Germinal center (tissue), 1 donor: ENCODE measurements around the gene CNIH1.
A peak's percentile ranks its signal among the peaks of the same experiment; 100 is the strongest.
"Not testable (repeated sequence)": the region's sequence is repeated elsewhere in the genome, so short reads cannot be mapped to it uniquely, and the experiment has no call there.

ENCODE experiments used
- DNase-seq: peaks from one replicate; pipeline ENCODE4 v3.0.0; 2012; ENCODE audit warnings: mixed read lengths, low spot score

CNIH1 gene

DNA sequence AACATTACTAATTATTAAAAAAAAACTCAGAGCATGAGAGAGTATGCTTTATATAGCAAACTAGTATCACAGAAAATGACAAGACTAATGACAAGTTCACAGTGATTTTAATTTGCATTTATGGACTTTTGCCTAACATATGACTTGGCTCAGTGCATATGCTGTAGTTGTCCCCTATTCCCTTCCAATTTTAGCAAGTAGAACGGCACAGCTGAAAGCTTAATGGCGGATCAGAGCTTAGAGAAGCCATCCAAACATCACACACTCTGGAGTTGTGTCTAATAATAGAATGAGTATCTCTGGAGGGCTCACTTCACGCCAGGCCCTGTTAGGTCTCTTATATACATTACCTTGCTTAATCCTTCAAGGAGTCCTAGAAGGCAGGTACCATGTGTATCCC, 13.3 kb downstream of the CNIH1 start:
- no peak for DNase-seq

DNA sequence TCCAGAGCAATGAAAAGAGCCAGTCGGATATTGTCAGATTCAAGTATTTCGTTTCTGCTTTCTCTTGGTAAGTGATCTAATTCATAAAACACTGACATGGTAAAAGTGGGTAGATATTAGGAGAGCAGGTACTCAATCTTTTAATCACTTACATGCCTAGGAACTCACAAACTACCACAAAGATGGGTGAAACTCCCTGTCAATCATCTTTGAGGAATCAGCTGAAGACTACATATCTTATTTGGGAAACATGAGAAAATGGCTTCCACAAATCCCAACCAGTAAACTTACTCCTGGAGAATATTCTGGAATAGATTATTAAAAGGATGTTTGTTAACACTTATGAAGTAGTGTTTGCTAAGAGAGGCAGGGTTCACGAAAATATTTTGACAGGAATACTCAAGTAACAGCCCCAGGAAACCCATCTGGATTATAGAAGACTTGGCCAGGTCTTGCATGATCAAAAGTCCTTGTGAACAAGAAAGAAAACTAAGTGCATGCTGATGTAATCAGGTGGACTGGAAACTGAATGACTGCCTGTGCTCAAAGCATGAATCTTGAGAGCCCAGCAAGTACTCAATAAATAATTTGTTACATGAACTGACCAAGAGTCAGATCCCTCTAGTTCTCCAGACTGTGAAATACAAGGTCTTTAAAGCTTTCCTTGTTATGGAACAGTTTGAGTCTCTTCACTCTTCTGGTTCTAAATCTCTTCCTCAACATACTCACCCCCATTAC, 15.5 kb downstream of the CNIH1 start:
- no peak for DNase-seq

DNA sequence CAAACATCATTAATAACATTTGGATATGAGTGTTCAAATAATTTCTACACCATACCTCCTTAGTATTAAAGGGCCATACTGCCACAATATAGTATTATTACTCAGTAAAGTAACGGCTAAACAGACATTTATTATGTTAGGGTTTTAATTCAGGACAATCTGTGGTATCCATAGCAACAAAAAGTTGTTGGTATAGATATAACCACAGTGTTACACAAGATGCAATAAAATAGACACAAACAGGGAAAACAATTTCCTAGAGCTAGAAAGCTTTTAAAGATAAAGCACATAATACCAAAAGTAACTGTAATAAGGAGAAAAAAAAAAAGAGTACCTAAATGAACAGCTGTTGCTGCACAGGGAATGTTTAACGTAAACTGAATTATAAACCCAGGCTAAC, 16.1 kb downstream of the CNIH1 start:
- no peak for DNase-seq

- no peak for DNase-seq
These were observed 16.7 kb downstream of the CNIH1 start for GRCh38 chr14:54424479-54424901.

GRCh38 chr14:54423991-54424390, 17.2 kb downstream of the CNIH1 start:
- no peak for DNase-seq

GRCh38 chr14:54420478-54421142, 20.6 kb downstream of the CNIH1 start:
- DNase-seq = no peak

GRCh38 chr14:54411371-54411770, 29.8 kb downstream of the CNIH1 start:
- no peak for DNase-seq

GRCh38 chr14:54410215-54410614, 31.0 kb downstream of the CNIH1 start:
- DNase-seq = no peak

DNA sequence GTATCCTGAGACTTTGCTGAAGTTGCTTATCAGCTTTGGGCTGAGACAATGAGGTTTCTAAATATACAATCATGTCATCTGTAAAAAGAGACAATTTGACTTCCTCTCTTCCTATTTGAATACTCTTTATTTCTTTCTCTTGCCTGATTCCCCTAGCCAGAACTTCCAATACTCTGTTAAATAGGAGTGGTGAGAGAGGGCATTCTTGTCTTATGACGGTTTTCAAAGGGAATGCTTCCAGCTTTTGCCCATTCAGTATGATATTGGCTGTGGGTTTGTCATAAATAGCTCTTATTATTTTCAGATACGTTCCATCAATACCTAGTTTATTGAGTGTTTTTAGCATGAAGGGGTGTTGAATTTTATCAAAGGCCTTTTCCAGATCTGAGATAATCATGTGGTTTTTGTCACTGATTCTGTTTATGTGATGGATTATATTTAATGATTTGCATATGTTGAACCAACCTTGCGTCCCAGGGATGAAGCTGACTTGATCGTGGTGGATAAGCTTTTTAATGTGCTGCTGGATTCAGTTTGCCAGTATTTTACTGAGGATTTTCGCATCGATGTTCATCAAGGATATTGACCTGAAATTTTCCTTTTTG, 37.7 kb downstream of the CNIH1 start:
- not testable (repeated sequence) for DNase-seq

DNA sequence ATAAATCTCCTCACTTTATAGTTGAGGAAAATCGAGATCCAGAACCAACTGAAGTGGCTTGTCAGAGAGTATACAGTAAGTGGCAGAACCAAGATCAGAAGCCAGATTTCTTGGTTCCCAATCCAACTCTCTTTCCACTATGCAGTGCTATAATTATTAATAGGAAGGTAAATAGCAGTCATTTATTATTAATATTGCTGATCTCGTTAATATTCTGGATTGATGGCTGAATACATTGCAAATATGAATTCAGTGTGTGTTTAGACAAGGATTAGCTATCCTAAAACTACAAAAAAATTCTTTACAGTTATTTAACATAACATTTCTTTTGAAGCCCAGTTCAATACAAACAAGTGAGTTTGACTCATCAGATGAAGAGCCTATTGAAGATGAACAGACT, 41.6 kb downstream of the CNIH1 start:
- DNase-seq = no peak

- DNase-seq = peak; percentile 98
These were observed 44.5 kb downstream of the CNIH1 start, which contains the start of gene CDKN3 for GRCh38 chr14:54396493-54397335. Gene CDKN3, plus strand, starts transcription at chr14:54397007. Its CDS starts 62 bp downstream, at chr14:54397069.

GRCh38 chr14:54396183-54396492, 45.0 kb downstream of the CNIH1 start:
- no peak for DNase-seq

- DNase-seq = no peak
These were observed 45.5 kb downstream of the CNIH1 start for GRCh38 chr14:54395716-54396115.

- DNase-seq = no peak
These were observed 45.9 kb downstream of the CNIH1 start for GRCh38 chr14:54395284-54395683.

- no peak for DNase-seq
These were observed 46.6 kb downstream of the CNIH1 start for GRCh38 chr14:54394596-54394995.

DNA sequence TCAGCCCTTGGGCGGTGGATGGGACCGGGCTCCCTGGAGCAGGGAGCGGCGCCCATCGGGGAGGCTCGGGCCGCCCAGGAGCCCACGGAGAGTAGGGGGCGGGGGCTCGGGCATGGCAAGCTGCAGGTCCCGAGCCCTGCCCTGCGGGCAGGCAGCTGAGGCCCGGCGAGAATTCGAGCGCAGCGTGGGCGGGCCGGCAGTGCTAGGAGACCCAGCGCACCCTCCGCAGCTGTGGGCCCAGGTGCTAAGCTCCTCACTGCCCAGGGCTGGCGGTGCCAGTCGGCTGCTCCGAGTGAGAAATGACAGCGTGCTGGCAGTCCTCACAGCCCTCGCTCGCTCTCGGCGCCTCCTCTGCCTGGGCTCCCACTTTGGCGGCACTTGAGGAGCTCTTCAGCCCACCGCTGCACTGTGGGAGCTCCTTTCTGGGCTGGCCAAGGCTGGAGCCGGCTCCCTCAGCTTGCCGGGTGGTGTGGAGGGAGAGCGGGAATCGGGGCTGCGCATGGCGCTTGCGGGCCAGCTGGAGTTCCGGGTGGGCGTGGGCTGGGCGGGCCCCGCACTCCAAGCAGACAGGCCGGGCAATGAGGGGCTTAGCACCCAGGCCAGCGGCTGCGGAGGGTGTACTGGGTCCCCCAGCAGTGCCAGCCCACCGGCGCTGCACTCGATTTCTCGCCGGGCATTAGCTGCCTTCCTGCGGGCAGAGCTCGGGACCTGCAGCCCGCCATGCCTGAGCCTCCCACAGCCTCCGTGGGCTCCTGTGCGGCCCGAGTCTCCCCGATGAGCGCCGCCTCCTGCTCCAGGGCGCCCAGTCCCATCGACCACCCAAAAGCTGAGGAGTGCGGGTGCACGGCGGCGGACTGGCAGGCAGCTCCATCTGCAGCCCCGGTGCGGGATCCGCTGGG, 47.9 kb downstream of the CNIH1 start:
- not testable (repeated sequence) for DNase-seq

GRCh38 chr14:54392131-54392859, 48.9 kb downstream of the CNIH1 start:
- DNase-seq = no peak

GRCh38 chr14:54387328-54387727, 53.8 kb downstream of the CNIH1 start:
- DNase-seq = no peak

DNA sequence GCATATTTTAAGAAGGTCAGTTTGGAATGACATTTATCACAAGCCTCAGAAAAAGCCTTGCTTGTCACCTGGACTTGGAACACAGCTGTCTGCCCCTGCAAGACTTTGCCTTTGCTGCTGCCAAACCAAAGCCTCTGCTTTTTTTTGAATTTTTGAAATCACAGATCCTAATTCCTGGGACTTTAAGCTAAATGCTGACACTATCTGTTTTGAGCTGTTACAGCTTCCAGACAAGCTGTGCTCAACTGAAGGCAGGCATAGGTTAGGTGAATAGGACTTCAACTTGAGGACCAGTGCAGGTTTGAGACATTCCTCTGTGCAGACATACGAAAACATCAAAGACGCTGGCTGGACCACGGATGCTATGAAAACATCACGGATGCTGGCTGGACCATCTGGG, 55.6 kb downstream of the CNIH1 start:
- no peak for DNase-seq

DNA sequence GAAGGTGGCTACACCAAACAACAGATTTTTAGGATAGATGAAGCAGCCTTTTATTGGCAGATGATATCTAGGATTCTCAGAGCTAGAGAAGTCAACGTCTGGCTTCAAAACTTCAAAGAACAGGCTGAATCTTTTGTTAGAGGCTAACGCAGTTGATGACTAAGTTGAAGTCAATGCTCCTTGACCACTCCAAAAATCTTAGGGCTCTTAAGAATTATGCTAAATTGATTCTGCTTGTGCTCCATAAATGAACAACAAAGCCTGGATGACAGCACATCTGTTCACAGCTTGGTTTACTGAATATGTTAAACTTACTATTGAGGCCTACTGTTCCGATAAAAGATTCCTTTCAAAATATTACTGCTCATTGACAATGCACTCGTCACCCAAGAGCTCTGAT, 57.3 kb downstream of the CNIH1 start:
- no peak for DNase-seq

DNA sequence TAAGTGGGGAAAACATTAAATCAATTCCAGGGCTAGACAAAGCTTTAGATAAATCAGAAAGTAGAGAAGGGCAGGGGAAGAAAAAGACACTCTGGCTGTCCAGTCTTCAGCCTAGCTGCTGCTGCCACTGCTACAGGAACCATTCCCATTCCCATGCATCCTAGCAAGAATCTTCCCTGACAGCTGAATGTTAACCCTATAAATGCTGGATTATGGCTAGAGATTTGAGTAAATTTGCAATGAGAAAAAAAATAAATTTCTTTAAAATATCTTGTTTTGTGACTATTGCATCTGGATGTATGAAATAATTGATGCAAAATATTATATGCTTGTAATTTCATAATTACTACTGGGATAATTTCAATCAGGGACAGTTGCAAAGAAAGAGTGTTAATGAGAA, 59.4 kb downstream of the CNIH1 start:
- DNase-seq = no peak
